Coronary artery (tissue), 2 donors: Measurements from ENCODE around the gene WDR5.
A peak's percentile ranks its signal among the peaks of the same experiment; 100 is the strongest.
"Not testable (repeated sequence)": the region's sequence is repeated elsewhere in the genome, so short reads cannot be mapped to it uniquely, and the experiment has no call there.

Experiments
- DNase-seq: peaks from one replicate; pipeline ENCODE4 v3.0.0-alpha.2; 2017; ENCODE audit warnings: low spot score
- H3K27ac ChIP-seq, 2 donors: fragments of 200-600 bp; sonication (generic); one replicate each; pipeline ENCODE4 v1.5.1; 2016 to 2019
- H3K4me3 ChIP-seq: fragments of 200-600 bp; sonication (generic); 2 replicates; pipeline ENCODE4 v1.5.1; 2016; ENCODE audit warnings: mild to moderate bottlenecking, moderate library complexity
- TF ChIP-seq, protein P1 (sequence below): fragments of 200-600 bp; sonication (generic); IDR thresholded peaks from one replicate; pipeline ENCODE4 v1.5.1; 2019; ENCODE audit warnings: antibody characterized with exemption

The WDR5 gene

GRCh38 chr9:134135343-134136117, at the start of gene WDR5:
TSS of gene WDR5 (plus strand) at chr9:134136082. CDS start at chr9:134139878, 3,796 bp downstream.
- peak within 1 kb of the TSS; percentile 76 to 90 for H3K27ac ChIP-seq
- peak within 1 kb of the TSS; percentile 95 for H3K4me3 ChIP-seq
- TF ChIP-seq, protein P1, sequence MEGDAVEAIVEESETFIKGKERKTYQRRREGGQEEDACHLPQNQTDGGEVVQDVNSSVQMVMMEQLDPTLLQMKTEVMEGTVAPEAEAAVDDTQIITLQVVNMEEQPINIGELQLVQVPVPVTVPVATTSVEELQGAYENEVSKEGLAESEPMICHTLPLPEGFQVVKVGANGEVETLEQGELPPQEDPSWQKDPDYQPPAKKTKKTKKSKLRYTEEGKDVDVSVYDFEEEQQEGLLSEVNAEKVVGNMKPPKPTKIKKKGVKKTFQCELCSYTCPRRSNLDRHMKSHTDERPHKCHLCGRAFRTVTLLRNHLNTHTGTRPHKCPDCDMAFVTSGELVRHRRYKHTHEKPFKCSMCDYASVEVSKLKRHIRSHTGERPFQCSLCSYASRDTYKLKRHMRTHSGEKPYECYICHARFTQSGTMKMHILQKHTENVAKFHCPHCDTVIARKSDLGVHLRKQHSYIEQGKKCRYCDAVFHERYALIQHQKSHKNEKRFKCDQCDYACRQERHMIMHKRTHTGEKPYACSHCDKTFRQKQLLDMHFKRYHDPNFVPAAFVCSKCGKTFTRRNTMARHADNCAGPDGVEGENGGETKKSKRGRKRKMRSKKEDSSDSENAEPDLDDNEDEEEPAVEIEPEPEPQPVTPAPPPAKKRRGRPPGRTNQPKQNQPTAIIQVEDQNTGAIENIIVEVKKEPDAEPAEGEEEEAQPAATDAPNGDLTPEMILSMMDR = no peak
- DNase-seq = peak; percentile 91

GRCh38 chr9:134088063-134088725, 47.7 kb upstream of the WDR5 start:
- Histone ChIP-seq H3K4me3 (no peak overlapping the region), H3K27ac (no peak overlapping the region)
- no peak for DNase-seq
- TF ChIP-seq, protein P1 = no peak

DNA sequence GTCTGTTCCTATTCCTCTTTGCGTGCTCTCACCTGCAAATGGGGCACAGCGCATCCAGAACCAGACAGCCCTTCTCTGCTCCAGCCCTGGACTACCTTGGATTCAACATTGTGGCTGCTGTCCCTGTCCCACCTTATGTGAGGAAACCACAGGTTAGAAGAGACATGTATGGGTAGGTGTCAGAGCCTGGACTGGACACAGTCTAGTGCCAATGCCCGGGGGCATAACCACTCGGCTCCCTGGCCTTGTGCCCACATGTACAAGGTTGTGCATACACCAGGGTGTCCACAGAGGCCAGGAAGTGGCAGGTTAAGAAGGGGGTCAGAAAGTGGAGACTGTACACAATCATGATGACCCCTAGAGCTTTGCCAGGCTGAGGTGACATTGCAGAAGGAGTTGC, 45.9 kb upstream of the WDR5 start:
- TF ChIP-seq, protein P1 = no peak
- no peak overlapping the region for H3K27ac ChIP-seq
- no peak for DNase-seq
- H3K4me3 ChIP-seq = no peak overlapping the region

DNA sequence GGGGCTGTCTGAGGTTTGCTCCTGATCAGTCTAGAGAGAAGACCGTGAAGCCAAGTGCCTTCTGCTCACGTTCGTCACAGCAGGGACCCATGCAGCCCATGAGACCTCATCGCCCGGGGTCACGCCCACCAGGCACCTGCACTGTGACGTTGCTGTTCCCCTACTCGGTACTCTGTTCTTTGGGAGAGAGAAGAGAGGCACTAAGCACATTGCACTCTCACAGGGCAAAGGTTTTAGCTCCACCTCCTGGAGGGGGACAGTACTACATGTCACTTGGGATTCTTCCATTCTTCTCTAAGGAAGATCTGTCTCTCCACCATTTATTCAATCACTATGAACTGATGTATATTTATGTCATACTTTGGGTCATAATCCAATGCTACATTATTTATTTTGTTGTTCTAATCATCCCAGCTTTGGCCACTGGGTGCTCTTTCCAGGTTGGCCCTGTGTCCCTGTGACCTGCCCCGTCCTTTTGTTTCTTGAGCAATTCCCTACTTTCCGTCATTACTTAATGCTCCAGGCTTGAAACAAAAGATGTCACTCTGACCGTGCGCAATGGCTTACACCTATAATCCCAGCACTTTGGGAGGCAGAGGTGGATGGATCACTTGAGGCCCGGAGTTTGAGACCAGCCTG, 36.6 kb upstream of the WDR5 start:
- Histone ChIP-seq H3K4me3 (no peak overlapping the region), H3K27ac (no peak overlapping the region)
- DNase-seq = no peak
- TF ChIP-seq, protein P1 = no peak

GRCh38 chr9:134100040-134100439, 35.8 kb upstream of the WDR5 start:
- Histone ChIP-seq H3K4me3 (no peak overlapping the region), H3K27ac (no peak overlapping the region)
- TF ChIP-seq, protein P1 = no peak
- DNase-seq = no peak

- DNase-seq, H3K27ac ChIP-seq, H3K4me3 ChIP-seq: not testable (repeated sequence)
These were observed 34.7 kb upstream of the WDR5 start for GRCh38 chr9:134101133-134101532.

GRCh38 chr9:134101623-134102149, 34.2 kb upstream of the WDR5 start:
- Histone ChIP-seq H3K4me3 (no peak overlapping the region), H3K27ac (no peak overlapping the region)
- TF ChIP-seq, protein P1 = no peak
- no peak for DNase-seq
